ENCODE data around the gene KCTD19. TPM values are rescaled to one million over a fixed set of nuclear protein-coding genes. Genes with fewer than 3 reads are reported as not detected.

Gene KCTD19
- total RNA-seq, 1 donor from 2014 or later = not detected

GRCh38 chr16:67326115-67326471, 448 bp downstream of the KCTD19 start:
- no peak for DNase-seq (ENCODE audit: low spot score)

- DNase-seq (ENCODE audit: low spot score) = no peak
Measured at GRCh38 chr16:67317853-67318252, 8.7 kb downstream of the KCTD19 start.

- no peak for DNase-seq (ENCODE audit: low spot score)
Measured at GRCh38 chr16:67312719-67313118, 13.8 kb downstream of the KCTD19 start.

- no peak for DNase-seq (ENCODE audit: low spot score)
Measured at GRCh38 chr16:67311607-67312488, 14.7 kb downstream of the KCTD19 start.

- DNase-seq (ENCODE audit: low spot score) = no peak
Measured at GRCh38 chr16:67310561-67310960, 16.0 kb downstream of the KCTD19 start.

- DNase-seq (ENCODE audit: low spot score) = peak; percentile 30
Measured at GRCh38 chr16:67305216-67306071, 21.1 kb downstream of the KCTD19 start.

- no peak for DNase-seq (ENCODE audit: low spot score)
Measured at GRCh38 chr16:67304020-67304419, 22.5 kb downstream of the KCTD19 start.

- DNase-seq (ENCODE audit: low spot score) = no peak
Measured at GRCh38 chr16:67302970-67303369, 23.6 kb downstream of the KCTD19 start.

- DNase-seq (ENCODE audit: low spot score) = no peak
Measured at GRCh38 chr16:67302076-67302475, 24.5 kb downstream of the KCTD19 start.

GRCh38 chr16:67301080-67301782, 25.3 kb downstream of the KCTD19 start:
- DNase-seq (ENCODE audit: low spot score) = no peak

- DNase-seq (ENCODE audit: low spot score) = no peak
Measured at GRCh38 chr16:67299269-67299668, 27.3 kb downstream of the KCTD19 start.

- no peak for DNase-seq (ENCODE audit: low spot score)
Measured at GRCh38 chr16:67298277-67298676, 28.3 kb downstream of the KCTD19 start.

GRCh38 chr16:67296420-67296819, 30.1 kb downstream of the KCTD19 start:
- no peak for DNase-seq (ENCODE audit: low spot score)

- DNase-seq (ENCODE audit: low spot score) = no peak
Measured at GRCh38 chr16:67294938-67295361, 31.6 kb downstream of the KCTD19 start.

- DNase-seq (ENCODE audit: low spot score) = no peak
Measured at GRCh38 chr16:67294171-67294757, 32.3 kb downstream of the KCTD19 start.

- no peak for DNase-seq (ENCODE audit: low spot score)
Measured at GRCh38 chr16:67291461-67291860, 35.1 kb downstream of the KCTD19 start.

GRCh38 chr16:67287960-67288359, 38.6 kb downstream of the KCTD19 start:
- no peak for DNase-seq (ENCODE audit: low spot score)

- DNase-seq (ENCODE audit: low spot score) = no peak
Measured at GRCh38 chr16:67286441-67287235, 39.9 kb downstream of the KCTD19 start.

- DNase-seq (ENCODE audit: low spot score) = no peak
Measured at GRCh38 chr16:67284699-67285646, 41.6 kb downstream of the KCTD19 start.
